Umbilical cord (tissue), 2 donors: ENCODE data around the gene HPS4. TPM values are rescaled to one million over a fixed set of nuclear protein-coding genes. Genes with fewer than 3 reads are reported as not detected.

ENCODE experiments used
- DNase-seq: peaks from one replicate; pipeline ENCODE4 v3.0.0-alpha.2; 2015; ENCODE audit warnings: low spot score
- total RNA-seq: library from RNA; depleted of rRNA; stranded (reverse); fragments of >200 nt; gene quantifications from one replicate; pipeline ENCODE4 v1.2.3, GENCODE V29; 2014; ENCODE audit warnings: low replicate concordance; ENCODE audit not compliant: insufficient read depth

Gene HPS4
- total RNA-seq, 1 donor from 2014 or later, result 39.7 TPM

DNA sequence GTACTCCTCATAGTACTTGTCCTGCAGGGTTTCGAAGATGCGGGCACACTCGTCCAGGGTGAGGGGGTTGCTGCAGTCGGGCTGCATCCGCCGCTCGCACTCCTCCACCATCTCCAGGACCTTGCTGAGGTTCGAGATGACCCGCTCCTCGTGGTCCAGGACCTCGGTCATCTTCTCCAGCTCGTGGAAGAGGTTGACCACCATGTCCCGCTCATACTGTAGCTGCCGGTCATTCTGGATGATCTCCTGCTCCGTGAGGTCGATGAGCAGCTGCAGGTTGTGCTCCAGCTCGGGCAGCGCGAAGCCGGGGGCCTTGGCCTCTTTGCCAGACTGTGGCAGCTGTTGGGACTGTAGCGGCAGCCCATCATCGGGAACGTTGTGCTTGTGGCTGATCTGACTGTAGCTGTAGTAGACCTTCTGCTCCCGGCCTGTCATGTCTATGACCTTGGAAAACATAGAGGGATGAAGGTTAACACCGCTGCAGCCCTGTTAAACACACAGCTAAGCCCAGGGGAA is 15.7 kb upstream of the HPS4 start:
- DNase-seq, result no peak

DNA sequence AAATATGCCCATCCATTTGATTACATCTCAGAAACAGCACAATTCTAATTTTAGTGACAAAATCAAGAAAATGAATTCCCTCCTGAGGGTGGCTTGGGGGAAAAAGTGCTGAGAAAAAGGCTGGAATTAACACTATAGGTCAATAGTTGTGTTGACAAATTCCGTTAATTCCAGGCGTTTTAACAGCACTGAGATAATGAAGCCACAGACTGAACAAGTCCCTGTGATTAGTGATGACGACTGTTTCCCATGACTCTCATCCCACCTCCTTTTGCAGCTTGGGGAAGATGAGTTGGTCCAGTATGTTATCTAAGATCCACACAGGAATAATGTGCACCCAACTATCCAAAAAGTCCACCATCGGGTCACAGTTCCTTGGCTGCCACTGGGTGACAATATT is 12.9 kb upstream of the HPS4 start:
- no peak for DNase-seq

DNA sequence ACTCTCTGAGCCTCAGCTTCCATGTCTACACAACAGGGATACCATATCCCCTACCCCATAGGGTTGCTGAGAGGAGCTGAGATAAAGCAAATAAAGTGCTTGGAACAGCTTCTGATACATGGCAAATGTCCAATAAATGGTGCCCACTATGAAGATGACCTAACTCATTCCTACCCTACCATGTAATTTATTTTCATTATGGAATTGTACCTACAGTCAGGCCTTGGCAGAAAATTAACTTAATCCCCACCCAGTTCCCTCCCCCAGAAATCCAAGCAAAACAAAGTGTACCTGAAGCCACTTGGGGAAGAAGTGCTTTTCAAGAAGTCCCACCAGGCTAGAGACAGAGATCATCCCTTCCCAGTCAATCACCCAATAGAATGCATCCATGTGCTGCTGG is 10.9 kb upstream of the HPS4 start:
- no peak for DNase-seq

DNA sequence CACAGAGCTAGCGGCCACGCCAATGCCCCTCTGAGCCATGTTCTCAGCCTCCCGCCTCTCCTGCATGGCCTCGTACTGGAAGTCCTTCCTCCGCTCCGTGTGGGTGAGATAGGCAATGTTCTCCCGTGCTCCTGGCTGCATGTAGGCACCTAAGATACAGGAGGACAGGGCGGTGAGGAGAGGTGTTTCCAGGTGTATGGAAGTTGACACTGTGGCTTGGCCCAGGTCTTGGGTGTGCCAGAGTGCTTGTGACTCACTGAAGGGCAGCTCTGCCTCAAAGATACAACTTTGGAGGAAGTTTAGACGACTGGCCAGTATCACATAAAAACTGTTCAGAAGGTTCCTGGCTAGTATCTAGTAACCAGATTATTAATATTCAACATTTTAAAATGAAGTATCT is 8.6 kb upstream of the HPS4 start:
- DNase-seq, result no peak

DNA sequence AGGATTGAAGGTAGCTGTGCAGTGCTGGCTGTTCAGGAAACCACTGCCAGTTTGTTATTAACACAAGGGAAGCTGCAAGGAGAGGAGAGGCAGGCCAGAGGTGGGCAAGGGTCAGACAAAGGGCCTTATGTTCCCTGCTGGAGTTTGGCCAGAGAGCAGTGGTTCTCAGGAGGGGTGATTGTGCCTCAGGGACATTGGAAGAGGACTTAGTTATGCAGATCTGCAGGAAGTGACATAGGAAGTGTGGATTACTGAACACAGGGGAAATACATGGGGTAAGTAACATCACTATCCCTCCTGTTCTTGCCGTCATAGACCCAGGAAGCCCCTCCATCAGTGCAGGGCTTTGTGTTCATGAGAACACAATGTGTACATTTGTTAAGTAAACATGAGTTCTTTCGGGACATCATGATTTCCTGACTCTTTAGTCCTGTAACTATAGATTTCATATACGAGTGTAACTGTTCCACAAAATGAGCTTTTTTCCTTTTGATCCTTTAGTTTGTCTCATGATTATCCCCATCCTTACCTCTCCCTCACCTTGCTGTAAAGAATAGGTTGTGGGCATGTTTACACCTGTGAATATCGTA is 6.0 kb upstream of the HPS4 start:
- DNase-seq, result no peak

DNA sequence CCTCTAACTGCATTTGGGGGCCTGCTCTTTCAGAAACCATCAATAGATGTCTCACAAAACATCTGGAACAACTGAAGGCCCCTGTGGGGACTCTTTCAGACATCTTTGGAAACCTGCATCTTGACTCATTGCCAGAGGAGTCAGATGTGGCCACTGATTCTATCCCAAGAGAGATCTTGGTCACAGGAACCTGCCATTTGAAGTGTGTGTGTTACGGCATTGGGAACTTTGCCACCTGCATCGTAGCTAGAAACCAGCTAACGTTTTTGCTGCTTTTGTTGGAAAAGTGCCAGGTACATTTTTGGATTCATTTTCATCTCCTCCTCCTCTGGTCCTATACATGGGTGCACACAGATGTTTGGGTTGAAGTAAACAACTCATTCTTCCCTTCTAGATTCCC is 4.4 kb upstream of the HPS4 start:
- DNase-seq, result no peak

DNA sequence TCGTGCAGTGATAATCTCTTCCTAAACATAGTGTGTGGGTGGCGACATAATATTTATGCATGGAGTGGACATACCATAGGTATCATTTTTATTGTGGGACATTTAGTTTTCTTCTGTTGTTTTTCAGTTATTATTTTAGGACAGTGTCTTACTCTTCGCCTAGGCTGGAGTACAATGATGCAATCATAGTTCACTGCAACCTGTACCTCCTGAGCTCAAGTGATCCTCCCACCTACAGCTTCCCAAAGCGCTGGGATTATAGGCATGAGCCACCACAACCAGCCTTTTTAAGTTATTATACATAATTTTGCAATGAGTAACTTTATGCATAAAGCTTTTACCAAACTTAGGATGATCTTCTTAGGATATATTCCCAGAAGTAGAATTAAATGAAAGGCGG is 2.8 kb upstream of the HPS4 start:
- no peak for DNase-seq

DNA sequence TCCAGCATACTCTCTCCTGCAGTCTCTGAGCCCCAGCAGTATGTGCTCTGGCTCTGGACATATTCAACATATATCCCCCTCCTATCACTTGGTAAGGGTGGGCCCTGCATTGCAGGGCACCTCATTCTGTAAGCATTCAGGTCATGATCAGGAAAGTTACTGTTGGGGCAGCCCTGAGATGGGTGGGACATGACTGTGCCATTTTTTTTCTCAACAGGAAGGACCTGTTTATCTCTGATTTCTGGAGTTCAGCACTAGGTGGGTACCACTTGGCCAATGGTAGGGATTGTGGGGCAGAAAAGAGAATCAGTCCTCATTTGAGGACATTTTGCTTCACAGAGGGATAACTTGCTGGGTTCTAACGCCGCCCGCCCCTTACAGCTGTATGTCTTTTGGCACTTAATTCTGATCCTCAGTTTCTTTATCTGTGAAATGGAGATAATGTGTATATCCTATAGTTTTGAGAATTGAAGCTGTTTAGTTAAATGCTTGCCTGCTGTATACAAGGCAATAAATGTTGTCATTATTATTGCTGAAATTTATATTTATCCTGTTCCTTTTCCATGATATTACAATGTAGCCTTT is 2.3 kb upstream of the HPS4 start:
- no peak for DNase-seq

DNA sequence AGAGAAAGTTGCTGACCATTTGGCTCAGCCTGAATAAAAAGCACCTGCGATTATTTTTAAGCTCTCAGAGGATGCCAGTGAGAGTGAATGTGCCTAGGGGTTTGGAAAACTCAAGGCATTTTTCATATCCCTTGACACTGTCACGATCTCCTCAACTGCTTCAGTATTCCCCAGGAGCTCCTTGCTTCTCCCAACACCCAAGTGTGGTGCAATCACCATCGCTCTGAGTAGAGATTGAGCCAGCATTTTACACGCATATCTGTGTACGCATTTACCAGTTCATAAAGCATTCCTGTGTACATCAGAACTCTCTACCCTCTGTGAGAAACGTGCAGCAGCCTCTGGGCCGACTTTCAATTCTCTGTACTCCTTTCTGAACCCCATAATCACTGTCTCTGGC is 1.4 kb upstream of the HPS4 start:
- no peak for DNase-seq

DNA sequence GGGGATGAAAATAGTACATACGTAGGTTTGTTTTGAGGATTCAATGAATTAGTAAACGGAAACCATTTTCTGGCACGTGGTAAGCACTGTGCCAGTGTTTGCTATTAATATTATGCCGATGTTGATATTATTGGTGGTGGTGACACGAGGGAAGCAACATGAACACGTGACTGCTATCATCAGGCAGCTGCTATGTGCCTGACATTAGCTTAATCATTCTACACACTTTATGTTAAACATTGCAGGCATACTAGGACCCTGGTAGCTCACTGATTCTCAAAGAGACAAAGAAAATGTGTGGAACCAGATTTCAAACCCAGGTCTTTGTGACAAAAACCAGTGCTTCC is 750 bp upstream of the HPS4 start:
- no peak for DNase-seq

DNA sequence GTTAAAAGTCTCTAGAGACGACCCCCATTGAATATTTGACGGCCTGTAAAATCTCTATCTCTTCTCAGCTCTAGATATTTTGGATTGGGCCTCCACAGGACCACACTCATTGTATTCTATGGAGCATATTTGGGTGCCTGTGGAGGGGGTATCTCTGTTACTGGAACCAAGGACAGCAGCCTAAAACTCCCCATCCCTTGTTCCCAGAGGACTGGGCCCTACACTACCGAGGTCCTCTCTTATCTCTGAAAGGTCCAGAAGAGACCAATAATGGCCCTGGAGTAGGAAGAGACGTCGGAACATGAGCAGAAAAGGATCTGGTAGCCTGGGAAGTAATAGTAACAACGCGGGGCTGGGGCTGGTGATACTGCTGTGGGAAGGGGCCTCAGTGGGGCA is 542 bp downstream of the HPS4 start:
- DNase-seq, result no peak

DNA sequence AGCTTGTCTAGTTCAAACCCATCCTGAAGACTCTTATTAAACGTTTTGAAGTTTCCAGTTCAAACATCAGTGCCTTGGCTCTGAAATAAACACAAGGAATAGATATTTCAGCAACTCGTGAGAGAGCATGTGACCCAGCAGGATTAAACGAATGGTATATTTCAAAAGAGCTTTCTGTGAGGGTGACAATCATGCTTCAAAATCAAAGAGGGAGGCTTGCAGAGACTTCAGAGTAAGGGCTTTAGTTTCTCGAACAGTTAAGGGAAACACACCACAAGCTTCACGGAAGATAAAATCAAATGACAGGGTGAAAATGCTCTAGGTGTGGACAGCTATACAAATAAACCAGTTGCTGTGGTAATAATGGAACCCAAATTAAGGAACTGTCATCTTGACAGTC is 1.4 kb downstream of the HPS4 start:
- DNase-seq, result no peak

DNA sequence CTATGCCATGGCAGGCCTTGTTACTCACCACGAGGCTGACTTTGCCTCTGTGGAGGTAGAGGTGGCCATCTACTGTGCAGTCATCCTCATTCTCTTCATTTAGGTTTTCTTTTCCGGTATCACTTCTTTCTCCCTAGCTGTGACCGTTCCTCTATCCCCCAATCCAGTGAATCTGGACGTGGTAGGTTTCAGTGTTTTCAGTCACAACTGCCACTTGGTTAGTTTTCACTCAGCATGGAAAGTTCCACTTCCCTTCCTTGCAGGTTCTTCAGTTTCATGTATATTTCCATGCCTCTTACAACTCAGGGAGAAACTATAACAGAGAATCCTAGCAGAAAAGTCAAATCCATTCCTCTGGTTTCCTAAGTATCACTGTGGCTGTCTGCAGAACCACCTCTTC is 1.9 kb downstream of the HPS4 start:
- no peak for DNase-seq

DNA sequence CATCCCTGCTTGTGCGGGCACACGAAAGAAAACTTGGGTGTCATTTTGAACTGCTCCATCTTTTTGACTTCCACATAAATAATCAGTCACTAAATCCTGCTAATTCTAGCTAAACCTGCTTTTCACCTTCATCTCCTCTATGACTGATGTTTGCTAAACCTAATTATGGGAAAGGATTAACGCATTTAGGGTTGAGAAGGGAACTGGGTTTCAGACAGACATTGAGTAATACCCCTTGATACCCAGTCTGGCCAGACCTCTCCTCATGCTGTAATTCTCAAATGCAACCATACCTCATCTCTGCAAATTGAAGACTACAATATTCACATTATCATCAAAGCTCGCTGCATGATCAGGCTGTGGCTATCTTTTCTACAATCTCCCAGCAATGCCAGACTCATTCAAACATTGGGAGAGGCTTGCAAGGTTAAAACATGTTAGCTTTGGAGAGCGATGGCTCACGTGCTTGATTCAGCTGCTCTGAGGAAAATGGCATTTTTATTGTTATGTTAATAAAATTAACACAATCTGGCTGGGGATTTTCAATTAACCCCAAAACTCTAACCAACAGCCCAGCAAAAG is 2.4 kb downstream of the HPS4 start:
- no peak for DNase-seq

DNA sequence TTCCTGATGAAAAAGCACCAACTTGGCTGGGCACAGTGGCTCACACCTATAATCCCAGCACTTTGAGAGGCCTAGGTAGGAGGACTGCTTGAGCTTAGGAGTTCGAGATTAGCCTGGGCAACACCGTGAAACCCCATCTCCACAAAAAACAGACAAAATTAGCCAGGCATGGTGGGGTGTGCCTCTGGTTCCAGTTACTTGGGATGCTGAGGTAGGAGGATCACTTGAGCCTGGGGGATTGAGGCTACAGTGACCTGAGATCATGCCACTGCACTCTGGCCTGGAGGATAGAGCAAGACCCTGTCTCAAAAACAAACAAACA is 3.0 kb downstream of the HPS4 start:
- no peak for DNase-seq

DNA sequence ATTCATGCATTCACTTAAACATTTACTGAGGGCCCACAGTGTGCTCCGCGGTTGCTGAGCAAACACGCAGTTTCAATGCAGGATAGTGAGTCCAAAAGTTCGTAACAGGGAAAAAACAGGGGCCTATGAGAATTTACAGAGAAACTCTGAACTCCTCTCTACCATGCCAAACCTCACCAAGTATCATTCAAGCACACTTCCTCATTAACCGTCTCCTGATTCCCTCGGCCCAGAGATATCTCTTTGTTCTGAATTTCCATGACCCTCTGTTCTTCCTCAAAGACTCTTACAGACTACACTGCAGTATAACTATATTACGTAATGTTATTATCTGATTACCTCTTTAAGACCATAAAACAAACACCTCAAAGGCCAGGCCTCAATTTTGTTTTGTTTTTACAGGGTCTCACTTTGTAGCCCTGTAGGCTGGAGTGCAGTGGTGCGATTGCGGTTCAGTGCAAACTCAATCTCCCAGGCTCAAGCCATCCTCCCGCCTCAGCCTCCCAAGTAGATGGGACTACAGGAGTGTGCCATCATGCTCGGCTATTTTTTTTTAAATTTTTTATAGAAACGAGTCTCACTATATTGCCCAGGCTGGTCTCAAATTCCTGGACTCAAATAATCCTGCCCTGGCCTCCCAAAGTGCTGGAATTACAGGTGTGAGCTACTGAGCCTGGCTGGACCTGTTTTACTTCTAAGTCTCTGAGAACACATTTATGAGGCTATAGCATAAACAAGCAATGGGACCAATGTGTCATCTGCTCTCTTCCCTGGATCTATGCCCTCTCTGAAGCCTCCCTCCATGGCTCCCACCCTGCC is 3.6 kb downstream of the HPS4 start:
- DNase-seq, result no peak

DNA sequence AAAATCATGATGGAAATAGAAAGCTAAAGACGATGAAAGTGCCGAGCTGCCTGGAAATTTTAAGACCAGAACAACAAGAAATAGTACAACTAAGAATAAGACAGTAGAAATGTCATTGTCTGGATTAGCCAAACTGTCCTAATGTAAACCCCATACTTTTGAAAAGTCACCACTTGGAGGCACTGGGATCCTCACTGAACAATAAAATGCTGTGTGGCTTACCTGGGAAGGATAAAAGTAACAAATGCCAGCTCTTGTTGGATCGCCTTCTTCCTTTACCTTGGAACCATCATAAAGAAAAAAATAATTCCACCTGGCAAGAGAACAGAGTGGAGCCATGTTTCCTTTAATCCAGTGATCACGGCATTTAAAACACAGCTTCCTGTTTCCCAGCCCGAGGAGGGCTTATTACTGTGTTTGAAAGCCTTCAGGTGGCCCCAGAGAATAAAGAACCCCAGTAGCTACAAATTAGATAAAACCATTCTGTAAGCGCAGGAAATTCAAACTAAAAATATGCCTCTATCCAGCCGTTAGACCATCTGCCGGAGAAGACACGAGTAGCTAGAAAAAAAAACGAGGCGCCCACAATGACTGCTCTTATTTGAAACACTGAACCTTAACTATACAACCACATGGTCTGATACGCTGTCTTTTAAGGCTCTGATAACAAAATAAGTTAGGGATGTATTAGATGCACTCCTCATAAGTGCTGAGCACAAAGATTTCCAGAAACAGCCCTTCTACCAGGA is 4.4 kb downstream of the HPS4 start:
- no peak for DNase-seq

DNA sequence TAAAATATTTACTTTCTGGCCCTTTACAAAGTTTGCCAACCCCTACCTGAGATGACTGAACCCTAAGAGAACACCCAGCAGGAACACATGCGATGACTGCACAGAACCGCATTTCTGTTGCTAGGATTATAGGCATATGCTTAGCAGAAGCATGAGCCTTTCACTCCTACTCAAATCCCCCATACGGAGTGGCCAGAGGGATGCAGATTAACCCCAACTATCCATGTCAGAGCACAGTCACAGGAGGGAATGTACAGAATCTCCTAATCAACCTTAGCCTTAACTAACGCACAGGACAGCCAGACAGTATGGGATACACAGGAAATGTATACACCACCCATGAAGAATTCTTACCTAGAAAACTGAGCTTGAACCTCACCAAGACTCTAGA is 6.2 kb downstream of the HPS4 start:
- no peak for DNase-seq

DNA sequence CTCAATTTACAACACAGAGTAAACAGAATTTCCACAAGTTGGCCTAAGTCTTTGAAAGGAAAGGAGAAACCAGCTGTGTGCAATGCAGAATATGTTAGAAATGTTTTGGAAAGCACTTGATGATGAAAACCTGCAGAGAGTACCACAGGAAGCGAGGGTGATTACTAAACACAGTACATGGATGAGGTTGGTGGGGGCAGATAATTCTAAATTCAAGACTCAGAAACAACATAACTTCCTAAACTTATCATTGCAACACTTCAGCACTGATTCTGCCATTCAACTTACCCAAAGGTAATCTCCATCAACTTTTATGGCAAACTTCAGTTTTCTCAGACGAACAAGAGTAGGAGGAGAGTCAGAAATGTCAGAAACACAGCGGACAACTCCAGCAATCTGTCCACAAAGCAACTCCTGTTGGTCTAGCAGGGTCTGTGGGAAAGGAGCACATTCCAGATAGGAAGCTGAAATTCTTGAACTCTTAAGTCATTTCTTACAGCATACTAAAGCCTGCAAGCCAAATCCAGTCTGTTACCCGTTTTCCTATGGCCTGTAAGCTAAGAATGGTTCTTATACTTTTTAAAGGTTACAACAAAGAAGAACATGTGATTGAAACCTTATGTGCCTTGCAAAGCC is 6.8 kb downstream of the HPS4 start:
- no peak for DNase-seq

DNA sequence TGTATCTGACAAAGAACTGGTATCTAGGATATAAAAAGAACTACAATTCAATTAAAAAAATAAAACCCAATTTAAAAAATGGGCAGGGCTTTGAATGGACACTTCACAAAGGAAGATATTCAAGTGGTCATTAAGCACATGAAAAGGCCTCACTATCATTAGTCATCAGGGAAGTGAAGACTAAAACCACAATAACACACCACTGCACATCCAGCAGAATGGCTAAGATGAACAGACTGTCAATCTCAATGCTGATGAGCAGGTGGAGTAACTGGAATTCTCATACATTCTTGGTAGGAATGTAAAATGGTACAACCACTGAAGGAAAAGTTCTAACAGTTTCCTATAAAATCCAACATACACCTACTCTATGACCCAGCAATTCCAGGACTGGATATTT is 8.9 kb downstream of the HPS4 start:
- DNase-seq, result no peak

DNA sequence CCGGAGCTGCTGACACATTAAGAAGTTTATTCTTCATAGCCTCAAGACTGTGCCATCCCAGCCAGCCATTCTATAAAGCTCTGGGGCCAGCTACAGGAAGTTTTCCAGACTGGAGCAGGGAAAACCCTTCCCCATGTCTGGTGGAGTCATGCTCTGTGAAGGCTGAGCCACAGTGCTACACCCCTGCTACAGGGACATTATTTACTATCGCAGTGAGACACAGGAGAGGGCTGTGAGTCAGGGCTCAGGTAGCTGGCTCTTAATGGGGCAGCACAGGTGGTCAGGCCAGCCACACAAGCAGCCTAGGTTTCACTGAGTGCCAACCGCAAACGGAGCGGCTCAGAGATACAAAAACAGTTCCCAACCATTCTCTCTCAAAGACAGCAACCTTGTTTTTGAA is 12.1 kb downstream of the HPS4 start:
- DNase-seq, result no peak

DNA sequence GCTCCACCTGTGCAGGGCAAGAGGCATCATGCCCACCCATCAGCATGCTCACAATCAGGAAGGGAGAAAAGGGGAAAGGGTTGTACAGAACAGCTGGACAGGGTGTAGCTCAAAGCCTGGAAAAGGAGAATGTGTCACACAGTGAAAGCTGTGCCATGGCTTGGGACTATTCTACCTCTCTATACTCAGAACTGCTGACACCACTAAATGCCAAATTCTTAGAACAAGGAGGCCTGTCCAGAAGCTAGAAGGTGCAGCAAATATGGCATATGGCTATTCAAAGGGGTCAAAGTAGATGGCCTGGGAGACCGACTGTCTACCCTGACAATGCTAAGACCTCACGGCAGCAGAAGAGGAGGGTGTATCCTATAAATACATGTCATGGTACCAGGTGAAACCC is 12.8 kb downstream of the HPS4 start:
- no peak for DNase-seq
